HFFc6 (cell line): Measurements from ENCODE around the gene KCND3. TPM values are rescaled to one million over a fixed set of nuclear protein-coding genes. Genes with fewer than 3 reads are reported as not detected.

Experiments used
- DNase-seq: peaks from one replicate; pipeline ENCODE4 v3.0.0-alpha.2; 2018
- H3K27ac Mint-ChIP-seq: 2 replicates; pipeline ENCODE4 v1.8.0; 2020; ENCODE audit warnings: mild to moderate bottlenecking, mixed read lengths
- H3K27me3 Mint-ChIP-seq: 2 replicates; pipeline ENCODE4 v1.8.0; 2021; ENCODE audit warnings: mild to moderate bottlenecking, moderate library complexity, mixed read lengths; ENCODE audit not compliant: insufficient read depth
- H3K36me3 Mint-ChIP-seq: 2 replicates; pipeline ENCODE4 v1.8.0; 2021; ENCODE audit warnings: low read depth, mixed read lengths
- H3K4me1 Mint-ChIP-seq: 2 replicates; pipeline ENCODE4 v1.8.0; 2020; ENCODE audit warnings: low read depth, mixed read lengths
- H3K4me3 Mint-ChIP-seq: 2 replicates; pipeline ENCODE4 v1.8.0; 2020; ENCODE audit warnings: mild to moderate bottlenecking, moderate library complexity, mixed read lengths
- H3K9me3 Mint-ChIP-seq: 2 replicates; pipeline ENCODE4 v1.8.0; 2020; ENCODE audit warnings: mild to moderate bottlenecking, mixed read lengths
- CTCF ChIP-seq: fragments of 200-600 bp; sonication (generic); IDR thresholded peaks from 2 replicates; pipeline ENCODE4 v1.5.0; 2021; ENCODE audit warnings: antibody characterized with exemption, mild to moderate bottlenecking
- long read RNA-seq: library from polyadenylated mRNA; unstranded; transcript quantifications from one replicate; pipeline ENCODE4 v2.0.0, GENCODE V29; 2019
- total RNA-seq, 6 experiments: library from RNA; stranded (reverse); fragmentation: NEBNext Ultra II Directional; extraction: Animal tissue kit (Norgen Biotek cat#: 25700); gene quantifications; 2 replicates in 1 of 6; 3 replicates in 5 of 6; pipeline ENCODE4 v1.2.3, GENCODE V29; 2021

KCND3 gene
- total RNA-seq, result under 1 TPM; 0.09 to 0.47 (median 0.12) TPM
- long read RNA-seq, partial matches to known transcripts, result 0 of 1 reads
- long read RNA-seq, other reads (novel, unspliced or antisense), result 1 of 1 reads

- Mint-ChIP-seq H3K27me3 (peaks cover 50% of the 10 kb centered on the region), H3K4me1 (peaks cover 10% of the 10 kb centered on the region; the same call in 1 of the 2 replicates), H3K9me3 (no peaks in the 10 kb centered on the region), H3K27ac (no peak within 1 kb of the TSS), H3K4me3 (peak within 1 kb of the TSS; percentile 60), H3K36me3 (no peaks in the 10 kb centered on the region)
- no peak for DNase-seq
- no peak for TF ChIP-seq CTCF
Observed at GRCh38 chr1:111989531-111990025, at the start of gene KCND3. TSS of gene KCND3 (minus strand) at chr1:111989668.

- no peak overlapping the region for H3K27ac Mint-ChIP-seq
- no peak for TF ChIP-seq CTCF
- no peak for DNase-seq
- peaks cover 4% of the 10 kb centered on the region for H3K27me3 Mint-ChIP-seq
- H3K9me3 Mint-ChIP-seq, result no peaks in the 10 kb centered on the region
- no peaks in the 10 kb centered on the region for H3K36me3 Mint-ChIP-seq
- H3K4me1 Mint-ChIP-seq, result no peaks in the 10 kb centered on the region
- no peak overlapping the region for H3K4me3 Mint-ChIP-seq
Observed at GRCh38 chr1:112034277-112034676, 44.8 kb upstream of the KCND3 start.

DNA sequence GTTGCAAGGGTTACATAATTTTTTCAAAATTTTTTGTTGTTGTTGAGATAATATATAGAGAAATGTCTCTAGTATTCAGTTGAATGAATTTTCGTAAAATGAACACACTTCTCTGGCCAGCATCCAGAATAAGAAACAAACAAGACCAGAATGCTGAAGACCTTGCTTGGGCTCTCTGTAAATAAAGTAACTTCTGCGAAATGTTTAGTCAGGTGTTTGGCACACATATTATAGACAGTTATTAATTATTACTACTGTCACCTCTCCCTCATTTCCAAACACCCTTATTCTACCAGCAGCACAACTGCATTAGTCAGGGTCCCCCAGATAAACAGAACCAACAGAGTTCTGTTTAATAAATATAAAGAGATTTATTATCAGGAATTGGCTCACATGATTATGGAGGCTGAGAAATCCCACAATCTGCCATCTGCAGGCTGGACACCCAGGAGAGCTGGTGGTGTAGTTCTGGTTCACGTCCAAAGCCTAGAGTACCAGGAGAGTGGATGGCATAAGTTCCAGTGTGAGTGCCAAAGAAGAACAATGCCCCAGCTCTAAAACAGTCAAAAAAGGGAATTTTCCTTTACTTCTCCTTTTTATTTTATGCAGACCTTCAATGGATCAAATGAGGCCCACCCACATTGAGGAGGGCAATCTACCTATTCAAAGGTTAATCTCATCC is 44.1 kb upstream of the KCND3 start:
- Mint-ChIP-seq H3K4me3 (no peak overlapping the region), H3K4me1 (no peaks in the 10 kb centered on the region), H3K9me3 (no peaks in the 10 kb centered on the region), H3K27ac (no peak overlapping the region), H3K27me3 (peaks cover 4% of the 10 kb centered on the region), H3K36me3 (no peaks in the 10 kb centered on the region)
- no peak for TF ChIP-seq CTCF
- no peak for DNase-seq

GRCh38 chr1:112030157-112030556 is 40.7 kb upstream of the KCND3 start:
- no peaks in the 10 kb centered on the region for H3K9me3 Mint-ChIP-seq
- H3K27me3 Mint-ChIP-seq, result peaks cover 9% of the 10 kb centered on the region
- H3K4me1 Mint-ChIP-seq, result no peaks in the 10 kb centered on the region
- no peak overlapping the region for H3K4me3 Mint-ChIP-seq
- no peak for TF ChIP-seq CTCF
- H3K27ac Mint-ChIP-seq, result no peak overlapping the region
- DNase-seq, result no peak
- H3K36me3 Mint-ChIP-seq, result no peaks in the 10 kb centered on the region

DNA sequence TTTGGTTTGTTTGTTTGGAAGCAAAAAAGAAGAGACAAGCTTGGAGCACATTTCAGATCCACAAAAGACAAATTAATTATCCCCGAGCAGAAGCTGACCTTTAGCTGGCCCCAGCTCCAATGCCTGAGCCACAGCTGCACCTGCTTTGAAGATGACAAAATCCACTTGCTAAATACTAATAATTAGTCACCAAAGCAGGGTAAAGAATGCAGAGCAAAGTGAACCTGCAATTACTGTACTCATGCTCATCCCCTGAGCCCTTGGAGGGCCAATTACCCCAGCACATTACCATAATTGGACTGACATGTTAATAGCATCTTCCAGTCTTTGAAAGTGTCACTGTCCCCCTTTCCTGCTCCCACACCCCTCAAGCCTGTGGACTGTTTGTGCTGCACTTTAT is 38.2 kb upstream of the KCND3 start:
- Mint-ChIP-seq H3K27me3 (peaks cover 10% of the 10 kb centered on the region), H3K4me1 (no peaks in the 10 kb centered on the region), H3K27ac (no peak overlapping the region), H3K36me3 (no peaks in the 10 kb centered on the region), H3K9me3 (no peaks in the 10 kb centered on the region), H3K4me3 (no peak overlapping the region)
- no peak for DNase-seq
- TF ChIP-seq CTCF, result no peak
